ENCODE measurements around the gene TNNT3.
A peak's percentile ranks its signal among the peaks of the same experiment; 100 is the strongest.
"Not testable (repeated sequence)": the region's sequence is repeated elsewhere in the genome, so short reads cannot be mapped to it uniquely, and the experiment has no call there.

Gene TNNT3

GRCh38 chr11:1919391-1920127 lies at the start of gene TNNT3:
TNNT3 (plus strand) TSS chr11:1919703; CDS start chr11:1922875, 3,172 bp downstream.
- DNase-seq (ENCODE audit: low read depth): no peak

- no peak for DNase-seq (ENCODE audit: low read depth)
Measured at GRCh38 chr11:1870326-1870696, 49.2 kb upstream of the TNNT3 start.

GRCh38 chr11:1870721-1871466 lies 48.6 kb upstream of the TNNT3 start:
- DNase-seq (ENCODE audit: low read depth): no peak

- no peak for DNase-seq (ENCODE audit: low read depth)
Measured at GRCh38 chr11:1871531-1871930, 48.0 kb upstream of the TNNT3 start.

GRCh38 chr11:1872267-1872985 lies 47.1 kb upstream of the TNNT3 start:
- DNase-seq (ENCODE audit: low read depth): no peak

- peak; percentile 74 for DNase-seq (ENCODE audit: low read depth)
Measured at GRCh38 chr11:1873048-1873812, 46.3 kb upstream of the TNNT3 start.

- DNase-seq (ENCODE audit: low read depth): not testable (repeated sequence)
Measured at GRCh38 chr11:1873813-1874150, 45.7 kb upstream of the TNNT3 start.

- not testable (repeated sequence) for DNase-seq (ENCODE audit: low read depth)
Measured at GRCh38 chr11:1874441-1875092, 44.9 kb upstream of the TNNT3 start.

- no peak for DNase-seq (ENCODE audit: low read depth)
Measured at GRCh38 chr11:1875093-1875850, 44.2 kb upstream of the TNNT3 start.

- DNase-seq (ENCODE audit: low read depth): not testable (repeated sequence)
Measured at GRCh38 chr11:1875851-1876301, 43.6 kb upstream of the TNNT3 start.

- DNase-seq (ENCODE audit: low read depth): peak; percentile 93
Measured at GRCh38 chr11:1876361-1877063, 43.0 kb upstream of the TNNT3 start.

GRCh38 chr11:1877211-1878136 lies 42.0 kb upstream of the TNNT3 start:
- peak; percentile 61 for DNase-seq (ENCODE audit: low read depth)

GRCh38 chr11:1878137-1879031 lies 41.1 kb upstream of the TNNT3 start:
- DNase-seq (ENCODE audit: low read depth): peak; percentile 71

- DNase-seq (ENCODE audit: low read depth): no peak
Measured at GRCh38 chr11:1879342-1879940, 40.1 kb upstream of the TNNT3 start.

GRCh38 chr11:1879941-1880720 lies 39.4 kb upstream of the TNNT3 start:
- DNase-seq (ENCODE audit: low read depth): no peak

- DNase-seq (ENCODE audit: low read depth): no peak
Measured at GRCh38 chr11:1880746-1881441, 38.6 kb upstream of the TNNT3 start.
